Thymus (tissue), 11 donors: Measurements from ENCODE around the gene GALNT2. TPM values are rescaled to one million over a fixed set of nuclear protein-coding genes. Genes with fewer than 3 reads are reported as not detected.

Experiments
- DNase-seq, 9 donors: peaks; one replicate each; pipeline ENCODE4 v3.0.0-alpha.2; 2013; ENCODE audit warnings: low spot score in 9 of 9, low read depth in 6 of 9, missing footprints in 1 of 9
- H3K27ac ChIP-seq, 2 donors: one replicate each; pipeline ENCODE4 v1.5.1; 2013; ENCODE audit warnings: control low read depth in 1 of 2, low read depth in 1 of 2, low read length in 1 of 2, mild to moderate bottlenecking in 1 of 2, moderate library complexity in 1 of 2
- H3K27me3 ChIP-seq, 2 donors: one replicate each; pipeline ENCODE4 v1.5.1; 2013; ENCODE audit warnings: low read length in 1 of 2; ENCODE audit not compliant: control insufficient read depth in 2 of 2, insufficient read depth in 1 of 2
- H3K36me3 ChIP-seq, 2 donors: one replicate each; pipeline ENCODE4 v1.5.1; 2013; ENCODE audit warnings: low read length in 1 of 2, mild to moderate bottlenecking in 1 of 2, moderate library complexity in 1 of 2; ENCODE audit not compliant: control insufficient read depth in 2 of 2, insufficient read depth in 2 of 2
- H3K4me1 ChIP-seq, 2 donors: one replicate each; pipeline ENCODE4 v1.5.1; 2013; ENCODE audit warnings: low read length in 2 of 2; ENCODE audit not compliant: control insufficient read depth in 2 of 2, insufficient read depth in 2 of 2
- H3K4me3 ChIP-seq, 2 donors: one replicate each; pipeline ENCODE4 v1.5.1; 2013; ENCODE audit warnings: low read length in 2 of 2, control low read depth in 1 of 2, mild to moderate bottlenecking in 1 of 2
- H3K9me3 ChIP-seq, 2 donors: one replicate each; pipeline ENCODE4 v1.5.1; 2013; ENCODE audit warnings: low read length in 1 of 2, mild to moderate bottlenecking in 1 of 2; ENCODE audit not compliant: control insufficient read depth in 2 of 2, insufficient read depth in 1 of 2
- WGBS: extraction: QIAGEN DNeasy Blood & Tissue Kit; methylation state at CpG from one replicate; pipeline ENCODE4 v1.1.7; 2013; 5-methylcytosine and 5-hydroxymethylcytosine counted together
- polyA plus RNA-seq: library from polyadenylated mRNA; stranded (reverse); fragments of 200-250 nt; gene quantifications from one replicate; pipeline ENCODE4 v1.2.3, GENCODE V29; 2013
- total RNA-seq: library from RNA; stranded (reverse); fragments of 120-200 nt; gene quantifications from one replicate; pipeline ENCODE4 v1.2.4, GENCODE V29; 2013
- donor health status: healthy.

Gene GALNT2
- total and polyA plus RNA-seq, 2 donors, result 33.9 to 42.5 TPM

DNA sequence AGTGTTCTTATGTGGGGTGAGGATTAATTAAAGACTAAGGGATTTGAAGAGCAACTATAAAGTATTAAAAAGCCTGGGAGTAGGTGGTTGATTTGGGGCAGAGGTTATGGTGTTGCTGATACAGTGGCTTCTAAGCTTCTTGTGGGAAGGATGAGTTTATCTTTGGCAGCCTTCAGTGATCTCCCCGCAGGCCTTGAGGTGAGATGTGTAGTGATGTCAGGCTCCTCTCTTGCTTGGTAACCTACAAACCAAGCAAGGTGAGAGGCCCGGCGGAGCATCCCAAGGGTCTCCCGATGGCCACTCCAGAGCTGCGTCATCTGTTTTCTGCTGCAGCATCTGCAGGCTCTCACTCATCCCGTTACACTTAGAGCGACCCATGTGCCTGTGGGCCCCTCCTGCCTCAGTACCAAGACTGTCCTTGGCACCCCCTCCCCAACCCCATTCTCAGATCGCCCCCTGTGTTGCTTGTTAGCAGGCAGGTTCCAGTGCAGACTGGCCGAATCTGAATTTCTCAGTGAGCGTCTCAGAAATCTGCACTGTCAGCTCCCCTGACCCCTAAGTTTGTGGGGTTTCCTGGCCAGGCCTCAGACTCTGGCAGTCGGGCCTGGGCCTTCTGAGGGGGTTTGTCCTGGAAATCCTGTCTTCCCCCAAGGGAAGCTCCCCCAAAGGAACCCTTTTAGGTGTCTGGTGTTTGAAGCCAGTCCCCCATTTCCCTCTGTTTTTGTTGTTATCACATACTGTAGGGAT, 77.9 kb downstream of the GALNT2 start:
- no peak overlapping the region for H3K4me3 ChIP-seq
- DNase-seq, result no peak
- H3K27ac ChIP-seq, result peak overlapping the region in 1 of 2 donors; percentile 10
- no peaks in the 10 kb centered on the region for H3K27me3 ChIP-seq
- H3K36me3 ChIP-seq, result peaks cover 3 to 19% of the 10 kb centered on the region in 2 donors
- H3K9me3 ChIP-seq, result no peaks in the 10 kb centered on the region
- peaks cover 69 to 98% of the 10 kb centered on the region in 2 donors for H3K4me1 ChIP-seq
- whole genome bisulfite sequencing, result 80% methylated on average over 11 of the region's 11 CpGs

DNA sequence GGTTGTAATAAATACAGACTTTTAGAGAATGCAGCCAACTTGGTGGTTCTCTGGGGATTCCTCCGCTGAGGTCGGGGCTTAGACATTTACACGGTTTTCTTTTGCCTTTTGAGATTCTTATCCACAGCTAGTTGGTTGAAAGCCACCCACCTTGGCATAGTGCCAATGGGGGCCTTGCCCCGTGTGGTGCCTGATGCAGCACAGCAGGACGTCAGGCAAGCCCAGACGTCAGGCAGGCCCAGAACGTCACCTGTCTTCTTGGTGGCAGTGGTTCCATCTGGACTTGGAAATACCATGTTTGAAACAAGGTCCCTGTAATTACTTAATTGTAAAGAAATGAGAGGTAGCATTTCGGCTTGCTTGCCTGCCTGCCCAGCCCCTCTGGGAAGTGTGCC, 78.5 kb downstream of the GALNT2 start:
- DNase-seq, result peak in 3 of 9 donors; percentile 51 to 71 (median 54)
- WGBS, result 13% methylated on average over 8 of the region's 8 CpGs
- H3K9me3 ChIP-seq, result no peaks in the 10 kb centered on the region
- H3K27me3 ChIP-seq, result no peaks in the 10 kb centered on the region
- no peak overlapping the region for H3K4me3 ChIP-seq
- H3K36me3 ChIP-seq, result peaks cover 3 to 19% of the 10 kb centered on the region in 2 donors
- peaks cover 67 to 98% of the 10 kb centered on the region in 2 donors for H3K4me1 ChIP-seq
- peak overlapping the region in 1 of 2 donors; percentile 10 for H3K27ac ChIP-seq

GRCh38 chr1:230145953-230146476, 79.0 kb downstream of the GALNT2 start:
- H3K4me3 ChIP-seq, result no peak overlapping the region

GRCh38 chr1:230146709-230147108, 79.7 kb downstream of the GALNT2 start:
- Histone ChIP-seq H3K9me3 (no peaks in the 10 kb centered on the region), H3K27ac (no peak overlapping the region), H3K36me3 (peaks cover 3 to 26% of the 10 kb centered on the region in 2 donors), H3K4me1 (peaks cover 66 to 99% of the 10 kb centered on the region in 2 donors), H3K27me3 (no peaks in the 10 kb centered on the region), H3K4me3 (no peak overlapping the region)
- 93% methylated on average over 13 of the region's 13 CpGs for WGBS
- DNase-seq, result no peak

More at GRCh38 chr1:230145953-230146476, 79.0 kb downstream of the GALNT2 start:
- Histone ChIP-seq H3K27me3 (no peaks in the 10 kb centered on the region), H3K9me3 (no peaks in the 10 kb centered on the region), H3K36me3 (peaks cover 3 to 22% of the 10 kb centered on the region in 2 donors), H3K27ac (peak overlapping the region; percentile 10 to 46), H3K4me1 (peaks cover 69 to 100% of the 10 kb centered on the region in 2 donors)
- 23% methylated on average over 7 of the region's 7 CpGs for WGBS
- no peak for DNase-seq

DNA sequence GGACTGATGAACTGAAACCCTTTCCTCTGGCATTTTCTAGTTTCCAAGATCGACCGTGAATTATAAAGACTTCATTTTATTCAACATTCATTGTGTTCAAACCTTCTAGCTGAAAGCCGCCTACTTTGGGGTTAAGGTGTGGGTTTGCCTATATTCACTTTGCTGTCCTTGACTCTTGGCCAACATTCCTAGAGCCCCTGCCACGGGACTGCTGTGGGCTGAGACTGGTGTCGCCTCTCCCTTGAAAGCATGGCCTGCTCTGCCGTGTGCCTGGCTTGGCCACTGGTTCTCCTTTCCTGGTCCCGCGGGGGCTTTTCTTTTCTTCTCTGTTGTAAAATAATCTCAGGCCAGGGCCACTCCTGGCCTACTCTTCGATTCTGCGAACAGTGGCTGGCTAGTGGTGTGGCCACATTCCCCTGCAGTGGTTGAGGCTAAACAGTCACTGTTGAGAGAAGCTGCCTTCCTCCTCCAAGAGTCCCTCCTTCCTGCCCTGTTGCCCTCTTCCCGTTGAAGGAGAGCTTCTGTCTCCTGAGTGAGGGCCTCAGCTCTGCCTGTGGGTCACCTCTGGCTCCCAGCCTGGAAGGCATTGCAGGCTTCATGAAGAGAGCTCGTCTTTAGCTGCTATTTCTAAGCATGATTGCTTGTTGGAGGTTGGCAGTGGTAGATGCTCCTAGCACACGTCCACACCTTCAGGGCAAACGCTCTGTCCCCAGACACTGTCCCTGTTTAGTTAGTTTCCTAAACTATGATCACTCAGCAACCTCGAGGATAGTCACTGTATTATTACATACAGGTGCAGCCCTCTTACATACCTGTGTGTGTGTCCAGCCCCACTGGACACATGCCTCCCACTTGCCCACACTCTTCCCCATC, 80.5 kb downstream of the GALNT2 start:
- WGBS, result 79% methylated on average over 15 of the region's 15 CpGs

GRCh38 chr1:230148126-230148652, 81.2 kb downstream of the GALNT2 start:
- peaks cover 56 to 91% of the 10 kb centered on the region in 2 donors for H3K4me1 ChIP-seq
- no peaks in the 10 kb centered on the region for H3K9me3 ChIP-seq
- no peak for DNase-seq
- 85% methylated on average over 15 of the region's 15 CpGs for WGBS
- no peak overlapping the region for H3K4me3 ChIP-seq
- H3K27me3 ChIP-seq, result no peaks in the 10 kb centered on the region
- peaks cover 0 to 29% of the 10 kb centered on the region in 2 donors for H3K36me3 ChIP-seq
- H3K27ac ChIP-seq, result no peak overlapping the region

More for the DNA sequence above, 80.5 kb downstream of the GALNT2 start:
- Histone ChIP-seq H3K4me1 (peaks cover 63 to 91% of the 10 kb centered on the region in 2 donors), H3K27me3 (no peaks in the 10 kb centered on the region), H3K27ac (peak overlapping the region in 1 of 2 donors; percentile 30), H3K36me3 (peaks cover 3 to 22% of the 10 kb centered on the region in 2 donors), H3K9me3 (no peaks in the 10 kb centered on the region), H3K4me3 (no peak overlapping the region)
- no peak for DNase-seq

- no peak overlapping the region for H3K4me3 ChIP-seq
- H3K4me1 ChIP-seq, result peaks cover 54 to 91% of the 10 kb centered on the region in 2 donors
- peaks cover 0 to 30% of the 10 kb centered on the region in 2 donors for H3K36me3 ChIP-seq
- H3K27ac ChIP-seq, result peak overlapping the region in 1 of 2 donors; percentile 82
- WGBS, result 91% methylated on average over 11 of the region's 11 CpGs
- no peaks in the 10 kb centered on the region for H3K27me3 ChIP-seq
- no peak for DNase-seq
- H3K9me3 ChIP-seq, result no peaks in the 10 kb centered on the region
These were observed 81.9 kb downstream of the GALNT2 start for GRCh38 chr1:230148768-230149469.

- H3K27me3 ChIP-seq, result no peaks in the 10 kb centered on the region
- H3K4me3 ChIP-seq, result peak overlapping the region; percentile 5 to 31
- peak overlapping the region; percentile 70 to 82 for H3K27ac ChIP-seq
- WGBS, result 11% methylated on average over 15 of the region's 15 CpGs
- peaks cover 0 to 29% of the 10 kb centered on the region in 2 donors for H3K36me3 ChIP-seq
- peaks cover 47 to 91% of the 10 kb centered on the region in 2 donors for H3K4me1 ChIP-seq
- H3K9me3 ChIP-seq, result no peaks in the 10 kb centered on the region
- peak in 6 of 9 donors; percentile 28 to 73 (median 37) for DNase-seq
These were observed 82.9 kb downstream of the GALNT2 start for GRCh38 chr1:230149751-230150584.
